Measurements from ENCODE around the gene ARHGEF17.
A peak's percentile ranks its signal among the peaks of the same experiment; 100 is the strongest.
"Not testable (repeated sequence)": the region's sequence is repeated elsewhere in the genome, so short reads cannot be mapped to it uniquely, and the experiment has no call there.

Gene ARHGEF17, protein sequence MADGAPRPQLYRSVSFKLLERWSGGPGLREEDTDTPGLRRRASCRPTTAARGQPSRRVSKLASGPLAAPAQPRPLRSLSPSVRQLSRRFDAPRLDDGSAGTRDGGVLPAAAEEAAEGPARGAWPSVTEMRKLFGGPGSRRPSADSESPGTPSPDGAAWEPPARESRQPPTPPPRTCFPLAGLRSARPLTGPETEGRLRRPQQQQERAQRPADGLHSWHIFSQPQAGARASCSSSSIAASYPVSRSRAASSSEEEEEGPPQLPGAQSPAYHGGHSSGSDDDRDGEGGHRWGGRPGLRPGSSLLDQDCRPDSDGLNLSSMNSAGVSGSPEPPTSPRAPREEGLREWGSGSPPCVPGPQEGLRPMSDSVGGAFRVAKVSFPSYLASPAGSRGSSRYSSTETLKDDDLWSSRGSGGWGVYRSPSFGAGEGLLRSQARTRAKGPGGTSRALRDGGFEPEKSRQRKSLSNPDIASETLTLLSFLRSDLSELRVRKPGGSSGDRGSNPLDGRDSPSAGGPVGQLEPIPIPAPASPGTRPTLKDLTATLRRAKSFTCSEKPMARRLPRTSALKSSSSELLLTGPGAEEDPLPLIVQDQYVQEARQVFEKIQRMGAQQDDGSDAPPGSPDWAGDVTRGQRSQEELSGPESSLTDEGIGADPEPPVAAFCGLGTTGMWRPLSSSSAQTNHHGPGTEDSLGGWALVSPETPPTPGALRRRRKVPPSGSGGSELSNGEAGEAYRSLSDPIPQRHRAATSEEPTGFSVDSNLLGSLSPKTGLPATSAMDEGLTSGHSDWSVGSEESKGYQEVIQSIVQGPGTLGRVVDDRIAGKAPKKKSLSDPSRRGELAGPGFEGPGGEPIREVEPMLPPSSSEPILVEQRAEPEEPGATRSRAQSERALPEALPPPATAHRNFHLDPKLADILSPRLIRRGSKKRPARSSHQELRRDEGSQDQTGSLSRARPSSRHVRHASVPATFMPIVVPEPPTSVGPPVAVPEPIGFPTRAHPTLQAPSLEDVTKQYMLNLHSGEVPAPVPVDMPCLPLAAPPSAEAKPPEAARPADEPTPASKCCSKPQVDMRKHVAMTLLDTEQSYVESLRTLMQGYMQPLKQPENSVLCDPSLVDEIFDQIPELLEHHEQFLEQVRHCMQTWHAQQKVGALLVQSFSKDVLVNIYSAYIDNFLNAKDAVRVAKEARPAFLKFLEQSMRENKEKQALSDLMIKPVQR (N-terminal part only)
- total RNA-seq: 0.56 reads per million

DNA sequence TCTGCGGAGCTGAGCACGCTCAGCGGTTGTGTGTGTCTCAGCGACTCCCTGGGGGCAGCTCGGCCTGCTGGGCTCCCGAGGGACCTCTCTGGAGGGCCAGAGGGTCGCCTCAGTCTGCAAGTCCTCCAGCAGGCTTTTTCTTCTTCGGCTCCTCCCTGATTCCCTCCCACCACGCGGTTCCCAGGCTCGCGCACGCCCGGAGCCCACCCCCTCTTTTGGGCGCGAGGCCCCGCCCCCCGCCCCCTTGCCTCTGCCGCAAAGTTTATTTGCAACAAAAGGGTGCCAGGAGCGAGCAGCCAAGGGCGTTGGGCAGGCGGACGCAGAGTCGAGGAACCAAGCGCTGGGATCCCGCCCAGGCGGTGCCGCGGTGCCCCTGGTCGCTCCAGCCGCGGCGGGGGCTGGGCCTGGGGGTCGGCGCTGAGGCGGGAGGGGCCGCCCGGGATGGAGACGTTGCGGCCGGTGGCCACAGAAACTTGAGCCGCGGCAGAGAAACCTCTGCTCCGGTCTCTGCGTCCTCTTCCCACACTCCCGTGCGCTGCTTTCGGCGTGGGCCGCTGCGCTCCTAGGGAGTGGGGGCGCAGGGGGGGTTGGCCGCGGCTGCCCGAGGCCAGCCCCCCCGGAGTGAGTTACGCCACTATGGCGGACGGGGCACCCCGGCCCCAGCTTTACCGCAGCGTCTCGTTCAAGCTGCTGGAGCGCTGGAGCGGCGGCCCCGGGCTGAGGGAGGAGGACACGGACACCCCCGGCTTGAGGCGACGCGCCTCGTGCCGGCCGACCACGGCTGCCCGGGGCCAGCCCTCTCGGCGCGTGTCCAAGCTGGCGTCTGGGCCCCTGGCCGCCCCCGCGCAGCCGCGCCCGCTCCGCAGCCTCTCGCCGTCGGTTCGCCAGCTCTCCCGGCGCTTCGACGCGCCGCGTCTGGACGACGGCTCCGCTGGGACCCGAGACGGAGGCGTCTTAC is at the start of gene ARHGEF17:
Gene ARHGEF17, plus strand, starts transcription at position 274 of the 958 bp plus-strand sequence. Its CDS starts 363 bp downstream, at position 637.
- DNase-seq: peak; percentile 30

GRCh38 chr11:73259406-73260126 is 48.5 kb upstream of the ARHGEF17 start:
- DNase-seq: no peak

DNA sequence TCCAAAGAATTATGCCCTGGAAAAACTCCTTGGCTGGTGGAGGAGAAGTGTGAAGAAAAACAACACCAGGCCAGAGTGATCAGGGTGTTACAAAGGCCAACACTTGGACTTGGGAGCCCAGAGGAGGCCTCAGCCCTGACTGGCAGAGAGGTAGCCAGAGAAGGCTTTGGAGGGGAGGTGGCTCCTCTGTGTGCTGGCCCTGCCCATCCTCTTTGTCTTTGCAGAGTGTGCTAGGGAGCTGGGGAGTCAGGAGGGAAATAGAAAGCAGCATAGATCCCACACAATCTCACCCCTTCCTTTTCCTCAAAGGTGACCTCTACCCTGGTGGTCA is 48.0 kb upstream of the ARHGEF17 start:
- no peak for DNase-seq

GRCh38 chr11:73262851-73263495 is 45.1 kb upstream of the ARHGEF17 start:
- DNase-seq: no peak

DNA sequence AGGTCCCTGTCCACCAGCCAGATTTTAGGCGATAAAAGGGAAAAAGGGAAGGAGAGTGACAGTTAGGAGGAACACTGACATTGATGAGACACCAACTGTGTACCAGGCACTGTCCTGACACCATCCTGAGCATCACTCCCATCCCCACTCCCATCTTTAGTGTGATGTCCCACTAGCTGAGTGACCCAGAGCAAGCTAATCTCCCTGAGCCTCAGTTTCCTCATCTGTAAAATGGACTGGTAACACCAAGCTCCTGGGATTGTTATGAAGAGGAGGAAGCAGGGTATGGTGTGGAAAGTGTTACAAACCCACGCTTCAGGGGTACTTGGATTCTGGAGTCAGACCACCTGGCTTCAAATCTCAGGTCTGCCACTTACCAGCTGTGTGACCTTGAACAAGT is 44.4 kb upstream of the ARHGEF17 start:
- no peak for DNase-seq

DNA sequence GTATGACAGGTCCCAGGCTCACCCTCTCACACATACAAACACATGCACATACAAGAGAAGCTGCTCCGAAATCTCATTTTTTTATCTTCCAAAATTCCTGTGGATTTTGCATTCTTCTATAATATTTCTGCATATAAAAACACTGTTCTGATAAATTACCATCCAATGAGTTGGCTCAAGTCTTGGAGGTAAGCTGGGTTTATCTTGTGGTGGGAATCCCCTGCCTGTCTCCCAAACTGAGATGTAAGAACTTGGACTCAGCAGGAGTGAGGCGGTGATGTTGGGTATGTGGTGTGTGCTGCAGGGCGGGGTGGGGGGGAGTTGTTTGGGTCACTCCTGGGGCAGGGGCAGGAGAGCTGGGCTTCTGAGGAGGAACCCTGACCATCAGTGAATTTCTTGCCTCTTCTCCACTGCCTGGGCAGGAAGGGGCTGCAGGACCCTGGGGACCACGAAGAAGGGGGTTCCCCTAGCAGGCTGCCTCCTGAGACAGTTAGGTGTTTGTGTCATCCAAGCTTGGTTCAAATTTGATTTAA is 42.7 kb upstream of the ARHGEF17 start:
- DNase-seq: no peak

DNA sequence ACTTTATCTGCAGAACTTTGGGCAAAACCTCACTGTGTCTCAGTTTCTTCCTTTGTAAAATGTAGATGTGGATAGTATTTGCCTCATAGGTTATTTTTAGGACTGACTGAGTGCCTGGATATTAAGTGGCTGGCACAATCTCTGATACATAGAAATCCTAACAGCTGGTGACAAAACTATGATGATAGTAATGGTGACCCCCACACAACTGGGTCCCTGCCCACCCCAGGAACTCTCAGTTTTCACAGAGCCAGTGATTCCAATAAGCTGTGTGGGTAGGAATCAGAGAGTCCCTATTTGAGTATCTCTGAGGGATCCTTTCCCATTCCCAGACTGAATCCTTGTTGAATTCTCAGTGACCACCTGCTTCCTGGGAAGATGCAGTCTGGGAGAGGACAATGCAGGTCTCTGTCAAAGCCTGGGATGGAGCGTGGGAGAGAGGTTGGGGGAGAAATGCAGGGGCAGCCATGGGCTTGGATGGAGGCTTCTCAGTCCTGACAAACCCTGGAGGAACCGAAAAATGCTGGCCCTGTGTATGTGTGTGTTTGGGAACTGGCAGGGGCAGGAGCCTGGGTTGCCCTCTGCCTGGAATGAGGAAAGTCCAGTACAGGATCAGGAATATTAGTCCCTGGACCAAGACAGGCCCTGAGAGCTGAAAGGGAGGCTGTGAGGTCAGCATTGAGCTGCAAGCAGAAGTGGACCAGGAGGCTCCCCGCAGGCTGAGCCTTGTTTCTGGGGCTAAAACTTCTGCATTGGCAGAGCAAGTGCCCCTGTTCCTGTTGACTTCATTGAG is 42.0 kb upstream of the ARHGEF17 start:
- no peak for DNase-seq

DNA sequence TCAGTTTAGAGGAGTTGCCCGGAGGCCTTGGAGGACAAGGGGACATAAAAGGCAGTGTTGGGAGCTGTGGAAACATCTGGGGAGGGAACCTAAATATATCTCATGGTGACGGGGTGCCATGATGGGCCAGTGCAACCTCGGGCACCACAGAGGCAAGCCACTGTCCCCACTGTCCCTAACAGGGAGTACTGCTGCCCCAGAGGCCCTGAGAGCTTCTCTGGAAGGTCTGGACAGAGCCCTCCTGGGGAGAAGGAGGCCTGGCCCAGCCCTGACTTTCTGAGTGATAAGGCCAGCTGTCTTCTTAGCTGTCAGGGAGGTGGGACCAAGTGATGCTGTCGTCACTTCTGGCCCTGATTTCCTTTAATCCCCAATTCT is 41.4 kb upstream of the ARHGEF17 start:
- DNase-seq: no peak

DNA sequence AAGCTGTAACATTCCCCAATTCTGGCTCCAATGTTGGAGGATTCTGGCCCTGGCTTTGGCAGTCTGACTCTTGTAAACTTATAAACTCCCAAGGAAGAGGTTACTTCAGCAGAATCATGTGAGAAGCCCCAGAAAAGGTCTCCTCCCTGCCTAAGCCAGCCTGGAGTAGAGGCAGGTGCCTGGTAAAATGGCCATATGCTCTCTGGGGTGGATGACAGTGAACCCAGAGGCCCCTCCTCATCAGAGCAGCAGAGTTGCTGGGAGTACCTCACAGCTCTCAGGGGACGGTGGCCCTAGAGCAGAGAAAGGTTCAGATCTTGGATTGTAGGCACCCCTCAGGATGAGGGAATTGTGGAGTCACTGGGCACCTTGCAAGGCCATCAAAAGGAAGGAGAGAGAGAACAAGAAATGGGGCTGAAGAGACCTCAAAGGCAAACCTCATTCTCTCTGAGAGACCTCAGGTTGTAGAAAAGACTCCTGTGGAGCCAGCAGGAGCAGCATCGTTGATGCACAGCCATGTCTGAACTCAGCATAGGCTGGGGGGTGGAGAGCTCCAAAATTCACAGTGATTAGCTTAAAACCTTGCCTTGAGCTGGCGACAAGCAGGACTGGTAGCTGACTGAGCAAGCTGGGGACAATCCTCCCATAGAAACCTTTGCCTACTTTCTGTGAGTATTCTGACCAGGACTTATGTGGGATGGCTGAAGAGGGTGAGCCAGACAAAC is 40.8 kb upstream of the ARHGEF17 start:
- DNase-seq: no peak

- DNase-seq: no peak
Observed at GRCh38 chr11:73267906-73268540, 40.1 kb upstream of the ARHGEF17 start.

GRCh38 chr11:73268671-73269271 is 39.3 kb upstream of the ARHGEF17 start:
- no peak for DNase-seq

DNA sequence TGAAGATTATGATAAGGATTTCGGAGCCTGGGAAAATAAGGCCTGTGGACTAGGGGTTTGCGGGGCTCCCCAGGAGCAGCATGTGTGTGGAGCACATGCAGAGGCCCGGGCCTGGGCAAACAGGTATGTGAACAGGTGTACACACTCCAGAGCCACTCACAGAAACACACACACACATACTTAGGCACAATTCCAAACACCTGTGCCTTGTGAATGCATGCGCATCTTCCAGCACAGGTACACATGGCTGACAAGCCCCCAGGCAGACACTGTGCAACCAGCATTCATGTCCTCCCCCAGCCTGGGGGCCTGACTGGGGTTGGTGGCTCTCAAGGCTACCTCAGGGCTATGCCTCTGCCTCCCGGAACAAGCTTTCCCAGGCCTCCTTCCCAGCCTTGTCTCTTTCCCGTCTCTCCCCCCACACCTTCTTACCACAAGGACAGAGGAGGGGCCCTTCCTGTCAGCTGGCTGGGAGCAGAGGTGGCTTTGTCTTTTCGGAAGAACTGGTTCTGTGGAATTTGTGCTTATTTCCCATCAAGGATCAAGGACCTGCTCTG is 38.5 kb upstream of the ARHGEF17 start:
- no peak for DNase-seq

DNA sequence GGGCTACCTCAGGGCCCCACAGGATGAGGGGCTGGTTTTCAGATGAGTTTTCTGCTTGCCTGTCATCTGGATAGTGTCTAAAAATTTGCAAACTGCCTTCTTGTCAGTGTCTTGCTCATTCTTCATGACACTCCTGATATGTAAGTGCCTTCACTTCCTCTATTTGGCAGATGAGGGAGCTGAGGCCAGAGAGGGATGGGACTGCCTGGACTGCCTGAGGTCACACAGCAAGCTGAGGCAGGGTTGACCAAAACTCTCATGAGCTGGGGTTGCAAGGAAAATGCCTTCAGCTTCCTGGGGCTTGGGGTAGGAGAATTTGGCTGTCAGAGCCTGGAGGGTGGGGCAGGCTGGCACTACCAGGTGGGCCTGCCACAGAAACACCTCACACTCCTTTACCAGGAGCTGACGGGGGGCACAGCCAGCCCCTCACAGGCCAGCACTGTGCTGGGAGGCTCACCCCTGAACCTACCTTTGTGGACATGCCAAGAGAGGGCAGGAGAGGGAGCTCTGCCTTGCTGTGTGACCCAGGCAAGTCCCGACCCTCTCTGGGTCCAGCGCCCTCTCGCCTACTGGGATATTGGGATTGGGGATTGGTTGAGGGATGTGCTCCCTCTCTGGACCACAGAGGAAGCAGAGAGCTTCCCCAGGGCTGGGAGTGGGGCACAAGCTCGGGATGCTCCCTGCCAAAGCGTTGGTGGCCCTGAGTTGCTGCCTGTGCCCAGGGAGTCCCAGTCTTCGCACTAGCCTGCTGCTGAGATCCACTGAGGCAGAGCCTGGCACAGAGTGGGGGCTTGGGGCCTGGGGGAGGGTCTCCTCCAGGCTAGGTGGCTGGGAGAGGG is 37.8 kb upstream of the ARHGEF17 start:
- no peak for DNase-seq

DNA sequence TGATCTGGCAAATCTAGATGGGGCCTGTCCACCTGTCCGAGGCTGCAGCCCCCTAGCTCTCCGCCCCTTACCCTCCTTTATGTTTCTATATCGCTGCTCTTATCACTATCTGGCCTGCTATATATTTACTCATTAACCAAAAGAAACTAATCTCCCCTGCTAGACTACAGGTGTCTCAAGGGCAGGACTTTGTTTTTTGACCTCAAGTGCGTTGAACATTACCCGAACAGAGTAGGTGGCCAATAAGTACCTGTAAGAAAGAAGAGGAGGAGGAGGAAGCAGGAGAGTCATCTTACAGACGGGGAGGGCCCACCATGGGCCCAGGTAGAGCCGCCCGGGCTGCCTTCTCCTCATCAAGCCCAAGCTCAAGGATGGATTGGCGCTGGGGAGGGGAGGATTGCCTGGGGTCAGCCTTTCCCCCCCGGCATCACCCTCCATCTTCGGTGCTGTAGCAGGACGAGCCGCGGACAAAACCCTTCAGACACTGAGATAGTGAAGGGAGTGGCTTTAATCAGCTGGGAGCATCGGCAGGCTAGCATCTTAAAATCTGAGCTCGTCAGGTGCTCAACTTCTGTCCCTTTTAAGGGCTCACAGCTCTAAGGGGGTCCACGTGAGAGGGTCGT is 37.1 kb upstream of the ARHGEF17 start:
- DNase-seq: no peak

- not testable (repeated sequence) for DNase-seq
Observed at GRCh38 chr11:73271478-73271865, 36.6 kb upstream of the ARHGEF17 start.

Data from effector CD4-positive, alpha-beta T cell (primary cell).